HG02884 (cell line): ENCODE measurements around the gene REV3L.

Experiments used
- ATAC-seq: cut with Tn5 transposase; IDR thresholded peaks from one replicate; pipeline ENCODE4 v1.9.1; 2021; ENCODE audit warnings: mild to moderate bottlenecking, moderate library complexity; ENCODE audit not compliant: unreplicated experiment

The REV3L gene

GRCh38 chr6:111470991-111471390 is 12.0 kb downstream of the REV3L start:
- ATAC-seq, result no peak

- no peak for ATAC-seq
These were observed 13.5 kb downstream of the REV3L start for GRCh38 chr6:111469543-111469942.

GRCh38 chr6:111468329-111469012 is 14.5 kb downstream of the REV3L start:
- no peak for ATAC-seq

GRCh38 chr6:111464184-111464583 is 18.8 kb downstream of the REV3L start:
- ATAC-seq, result no peak

- ATAC-seq, result no peak
These were observed 20.1 kb downstream of the REV3L start for GRCh38 chr6:111462770-111463391.

- ATAC-seq, result no peak
These were observed 21.2 kb downstream of the REV3L start for GRCh38 chr6:111461860-111462259.

- no peak for ATAC-seq
These were observed 24.3 kb downstream of the REV3L start for GRCh38 chr6:111458670-111459232.

GRCh38 chr6:111456208-111456607 is 26.8 kb downstream of the REV3L start:
- ATAC-seq, result no peak

- ATAC-seq, result no peak
These were observed 32.4 kb downstream of the REV3L start for GRCh38 chr6:111450636-111451035.

GRCh38 chr6:111450087-111450486 is 32.9 kb downstream of the REV3L start:
- ATAC-seq, result no peak

GRCh38 chr6:111449129-111449528 is 33.9 kb downstream of the REV3L start:
- ATAC-seq, result no peak

GRCh38 chr6:111447051-111447450 is 36.0 kb downstream of the REV3L start:
- no peak for ATAC-seq

- no peak for ATAC-seq
These were observed 37.2 kb downstream of the REV3L start for GRCh38 chr6:111445861-111446267.

GRCh38 chr6:111444794-111445193 is 38.2 kb downstream of the REV3L start:
- no peak for ATAC-seq

- ATAC-seq, result no peak
These were observed 41.3 kb downstream of the REV3L start for GRCh38 chr6:111441678-111442243.

GRCh38 chr6:111439171-111439570 is 43.8 kb downstream of the REV3L start:
- ATAC-seq, result no peak

GRCh38 chr6:111437573-111437972 is 45.4 kb downstream of the REV3L start:
- ATAC-seq, result no peak

GRCh38 chr6:111432511-111432910 is 50.5 kb downstream of the REV3L start:
- no peak for ATAC-seq

- no peak for ATAC-seq
These were observed 52.2 kb downstream of the REV3L start for GRCh38 chr6:111430605-111431376.

- no peak for ATAC-seq
These were observed 53.4 kb downstream of the REV3L start for GRCh38 chr6:111429571-111429970.

- ATAC-seq, result no peak
These were observed 54.2 kb downstream of the REV3L start for GRCh38 chr6:111428811-111429210.
